GOT3 (cell line): Measurements from ENCODE around the gene CATSPER4.
"Not testable (repeated sequence)": the region's sequence is repeated elsewhere in the genome, so short reads cannot be mapped to it uniquely, and the experiment has no call there.

Experiments used
- DNase-seq: peaks from one replicate; lab custom pipeline; 2025; ENCODE audit warnings: mixed read lengths; lab: John Stamatoyannopoulos, UW

The CATSPER4 gene

DNA sequence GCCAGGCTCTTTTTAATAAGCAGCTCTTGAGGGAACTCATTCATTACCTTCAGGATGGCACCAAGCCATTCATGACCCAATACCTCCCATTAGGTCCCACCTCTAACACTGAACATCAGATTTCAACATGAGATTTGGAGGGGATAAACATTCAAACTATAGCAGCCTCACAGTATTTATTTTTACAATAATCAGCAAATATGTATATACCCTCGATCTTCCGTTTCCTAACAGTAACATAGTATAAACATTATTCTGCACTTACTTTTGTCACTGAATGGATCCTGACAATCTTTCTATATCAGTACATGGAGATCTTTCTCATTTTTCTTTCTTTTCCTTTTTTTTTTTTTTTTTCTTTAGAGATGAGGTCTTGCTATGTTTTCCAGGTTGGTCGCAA is 5.4 kb downstream of the CATSPER4 start:
- DNase-seq, result no peak

DNA sequence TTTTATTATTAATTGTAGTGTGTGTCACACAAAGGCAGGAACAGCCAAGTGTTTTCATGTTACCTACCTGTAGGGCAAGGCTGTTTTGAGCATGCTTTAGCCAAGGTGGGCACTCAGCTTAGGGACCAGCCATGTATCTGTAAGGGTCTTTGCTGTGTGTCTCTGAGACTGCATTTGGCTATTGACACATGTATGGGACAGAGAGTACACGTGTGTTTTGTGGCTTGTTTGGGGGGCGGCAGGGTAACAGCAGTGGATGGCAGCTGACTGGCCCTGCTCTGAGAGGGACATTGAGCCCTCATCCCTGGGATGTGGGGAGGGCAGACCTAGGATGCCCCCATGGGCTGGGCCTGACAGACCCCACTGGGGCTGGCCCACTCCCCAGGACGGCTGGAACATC is 6.9 kb downstream of the CATSPER4 start:
- no peak for DNase-seq

DNA sequence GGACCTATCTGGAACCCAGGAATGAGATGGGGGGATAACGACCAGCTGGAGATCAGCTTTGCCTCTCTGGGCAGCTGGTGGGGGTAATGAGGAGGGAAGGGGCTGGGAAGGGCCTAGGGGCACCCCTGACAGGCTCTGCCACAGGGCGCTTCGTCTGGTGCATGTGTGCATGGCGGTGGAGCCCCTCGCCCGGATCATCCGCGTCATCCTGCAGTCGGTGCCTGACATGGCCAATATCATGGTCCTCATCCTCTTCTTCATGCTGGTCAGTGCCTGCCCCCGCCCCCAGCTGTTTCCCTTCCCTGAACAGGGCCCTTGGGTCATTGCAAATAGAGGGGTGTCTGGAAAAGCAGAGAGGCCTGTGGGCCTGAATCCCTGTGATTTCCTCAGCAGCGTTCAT is 7.4 kb downstream of the CATSPER4 start:
- DNase-seq, result no peak

DNA sequence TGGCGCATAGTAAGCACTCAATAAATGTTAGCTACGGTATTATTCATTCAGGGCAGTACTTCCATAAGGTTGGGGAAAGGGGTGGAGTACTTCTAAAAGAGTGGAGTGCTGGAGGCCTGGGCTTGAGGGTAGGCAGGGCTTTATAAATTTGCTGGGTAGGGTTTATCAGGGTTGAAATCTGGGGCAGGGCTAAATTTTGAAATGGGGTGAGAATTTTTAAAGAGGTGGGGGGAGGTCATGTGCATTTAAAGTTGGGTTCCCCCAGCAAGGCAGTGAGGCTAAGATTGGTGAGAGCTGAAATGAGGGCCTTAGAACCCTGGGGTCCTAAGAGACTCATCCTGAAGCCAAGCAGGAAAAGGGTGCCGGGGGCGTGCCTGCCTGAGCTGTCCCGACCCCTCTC is 10.0 kb downstream of the CATSPER4 start:
- no peak for DNase-seq

DNA sequence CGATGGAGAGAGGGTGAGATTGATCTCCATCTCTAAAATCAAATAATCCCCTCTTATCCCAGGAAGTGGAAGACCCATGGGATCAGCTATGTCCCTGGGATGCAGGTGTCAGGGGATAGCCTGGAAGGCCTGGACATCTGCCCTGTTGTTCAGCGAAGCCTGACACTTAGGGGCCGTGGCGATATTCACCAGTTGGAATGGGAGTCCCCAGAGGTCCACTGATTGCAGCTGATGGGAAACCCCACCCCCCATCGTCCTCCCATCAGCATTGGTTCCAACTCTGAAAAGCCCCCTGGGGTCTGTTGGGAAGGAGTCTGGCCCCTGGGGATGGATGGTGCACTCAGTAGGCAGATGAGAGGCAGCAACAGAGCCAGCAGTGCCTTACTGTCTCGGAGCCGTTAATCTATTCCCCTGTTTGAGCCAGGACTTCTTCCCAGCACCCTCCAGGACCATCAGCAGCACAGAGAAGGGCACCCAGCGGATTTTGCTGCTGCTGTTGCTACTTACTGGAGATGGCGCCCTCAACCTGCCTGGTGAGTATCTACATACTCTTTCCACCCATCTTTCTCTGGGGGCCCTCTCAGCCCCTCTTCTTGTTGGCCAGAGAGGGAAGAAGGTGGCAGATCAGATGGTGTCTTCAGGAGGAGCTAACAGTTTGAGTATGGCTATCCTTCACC is 13.4 kb downstream of the CATSPER4 start:
- no peak for DNase-seq

DNA sequence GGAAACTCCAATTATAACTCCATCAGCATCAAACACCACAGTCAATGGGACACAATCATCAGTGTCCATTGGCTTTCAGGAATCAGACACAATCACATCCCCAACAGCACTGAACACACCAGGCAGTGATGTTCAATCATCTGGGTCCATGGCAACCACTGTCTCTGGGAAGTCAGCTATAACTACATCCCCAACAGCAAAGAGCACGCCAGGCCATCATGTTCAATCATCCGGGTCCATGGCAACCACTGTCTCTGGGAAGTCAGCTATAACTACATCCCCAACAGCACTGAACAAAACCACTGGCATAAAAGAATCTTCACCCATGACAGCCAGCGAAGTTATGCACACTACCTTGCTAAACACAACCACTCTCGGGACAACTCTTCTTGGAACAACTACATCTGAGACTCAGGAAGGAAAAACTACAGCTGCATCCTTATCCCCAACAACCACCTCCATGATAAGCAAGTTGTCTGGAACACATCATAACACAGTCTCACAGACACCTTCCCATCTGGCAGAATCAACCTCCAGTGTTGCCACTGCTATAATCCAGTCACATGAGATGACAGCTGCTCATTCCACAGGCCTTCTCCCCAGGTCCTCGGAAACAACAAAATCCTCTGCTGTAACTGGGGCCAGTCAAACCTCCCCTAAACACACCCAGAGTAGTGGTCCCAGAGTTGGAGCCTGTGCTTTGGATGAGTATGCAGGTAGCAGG is 19.9 kb downstream of the CATSPER4 start:
- no peak for DNase-seq

DNA sequence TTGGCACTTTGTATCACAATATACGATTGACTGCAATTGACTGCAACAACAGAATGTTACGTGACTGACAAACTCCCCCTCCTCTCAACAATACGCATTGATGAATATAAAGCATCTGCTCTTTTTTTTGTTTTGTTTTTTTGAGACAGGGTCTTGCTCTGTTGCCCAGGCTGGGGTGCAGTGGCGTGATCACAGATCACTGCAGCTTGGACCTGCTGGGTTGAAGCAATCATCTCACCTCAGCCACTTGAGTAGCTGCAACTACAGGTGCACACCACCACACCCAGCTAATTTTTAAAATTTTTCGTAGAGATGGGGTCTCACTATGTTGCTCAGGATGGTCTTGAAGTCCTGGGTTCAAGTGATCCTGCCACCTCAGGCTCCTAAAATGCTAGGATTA is 22.3 kb downstream of the CATSPER4 start:
- DNase-seq, result no peak

DNA sequence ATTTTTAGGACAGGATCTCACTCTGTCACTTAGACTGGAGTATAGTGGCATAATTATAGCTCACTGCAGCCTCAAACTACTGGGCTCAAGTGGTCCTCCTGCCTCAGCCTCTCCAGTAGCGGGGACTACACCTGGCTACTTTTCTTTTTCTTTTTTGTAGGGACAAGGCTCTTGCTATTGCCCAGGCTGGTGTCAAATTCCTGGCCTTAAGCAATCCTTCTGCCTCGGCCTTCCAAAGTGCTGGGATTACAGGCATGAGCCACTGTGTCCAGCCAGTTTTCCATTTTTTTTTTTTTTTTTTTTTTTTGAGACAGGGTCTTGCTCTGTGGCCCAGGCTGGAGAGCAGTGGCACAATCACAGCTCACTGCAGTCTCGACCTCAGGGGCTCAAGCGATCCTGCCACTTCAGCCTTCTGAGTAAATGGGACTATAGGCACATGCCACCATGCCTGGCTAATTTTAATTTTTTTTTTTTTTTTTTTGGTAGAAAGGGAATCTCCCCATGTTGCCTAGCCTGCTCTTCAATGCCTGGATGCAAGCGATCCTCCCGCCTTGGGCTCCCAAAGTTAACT is 23.0 kb downstream of the CATSPER4 start:
- DNase-seq, result no peak

DNA sequence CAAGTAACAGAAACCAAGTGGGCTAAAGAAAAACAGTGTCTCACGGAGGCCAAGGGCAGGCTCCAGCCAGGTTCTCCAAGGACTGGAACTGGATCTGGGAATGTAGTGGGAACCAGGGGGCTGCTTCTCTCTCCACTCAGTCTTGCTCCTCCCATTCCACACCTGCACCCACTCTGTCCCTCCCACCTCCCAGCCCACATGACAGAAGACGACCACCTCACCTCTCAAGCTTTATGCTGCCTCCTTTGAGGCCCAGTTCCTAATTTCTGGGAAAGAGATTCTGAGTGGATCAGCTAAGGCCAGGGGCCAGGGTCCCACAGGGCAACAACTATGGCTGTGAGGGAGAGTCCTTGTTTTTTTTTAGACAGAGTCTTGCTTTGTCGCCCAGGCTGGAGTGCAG is 24.8 kb downstream of the CATSPER4 start:
- no peak for DNase-seq

DNA sequence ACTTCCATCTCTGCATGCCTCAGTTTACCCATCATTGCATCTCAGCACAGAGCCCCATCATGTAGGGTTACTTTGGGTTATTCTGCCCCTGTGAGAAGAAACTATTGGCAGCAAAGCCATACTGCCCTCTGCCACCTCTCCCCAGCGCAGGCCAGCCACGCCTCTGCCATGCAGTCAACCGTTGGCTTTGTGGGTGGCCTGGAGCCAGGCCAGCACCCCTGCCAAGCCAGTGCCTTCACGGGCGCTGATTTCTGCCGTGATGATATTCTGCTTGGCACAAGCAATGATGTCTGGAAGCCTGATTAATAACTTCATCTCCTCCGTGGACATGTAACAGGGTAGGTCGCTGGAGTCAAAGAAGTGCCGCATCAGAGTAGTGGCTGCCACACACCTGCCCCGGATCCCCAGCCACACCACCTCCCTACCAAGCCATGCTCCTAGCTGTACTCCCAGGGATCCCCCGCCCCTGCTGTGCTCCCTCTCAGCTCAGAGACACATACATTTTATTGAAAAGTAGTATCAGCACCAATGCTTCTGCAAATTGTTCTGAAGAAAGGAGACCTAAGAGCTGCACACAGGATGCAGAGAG is 28.6 kb downstream of the CATSPER4 start:
- no peak for DNase-seq

DNA sequence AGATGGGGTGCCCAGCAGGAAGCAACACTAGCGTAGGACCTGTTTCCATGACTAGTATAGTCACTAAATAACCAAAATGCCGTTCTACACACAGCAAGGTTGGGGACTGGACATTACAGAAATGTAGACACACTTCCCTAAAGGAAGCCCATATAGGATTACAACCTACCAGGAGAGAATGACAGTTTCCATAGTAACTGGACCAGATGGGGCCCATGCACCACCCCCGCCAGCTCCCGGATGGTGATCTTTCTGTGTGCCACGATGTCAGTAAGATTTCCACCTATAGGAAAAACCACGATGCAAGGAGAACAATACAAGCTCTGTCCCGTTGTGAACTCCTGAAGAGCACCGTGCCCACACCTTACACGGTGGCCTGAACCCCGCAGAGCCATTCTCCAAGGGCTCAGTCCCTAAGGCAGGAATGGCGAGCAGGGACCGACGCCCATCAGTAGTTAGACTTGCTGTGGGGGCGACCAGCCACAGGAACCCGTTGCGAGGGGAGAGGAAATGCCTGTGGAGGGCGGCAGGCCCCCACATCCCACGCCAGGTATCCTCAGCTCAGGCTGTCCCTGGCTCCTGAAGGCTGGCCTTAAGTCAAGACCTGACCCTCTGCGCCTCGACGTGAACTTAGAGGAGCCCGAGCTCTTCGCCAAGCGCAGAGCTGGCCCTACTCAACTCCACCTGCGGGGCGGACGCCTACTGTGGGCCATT is 30.0 kb downstream of the CATSPER4 start:
- DNase-seq, result no peak

DNA sequence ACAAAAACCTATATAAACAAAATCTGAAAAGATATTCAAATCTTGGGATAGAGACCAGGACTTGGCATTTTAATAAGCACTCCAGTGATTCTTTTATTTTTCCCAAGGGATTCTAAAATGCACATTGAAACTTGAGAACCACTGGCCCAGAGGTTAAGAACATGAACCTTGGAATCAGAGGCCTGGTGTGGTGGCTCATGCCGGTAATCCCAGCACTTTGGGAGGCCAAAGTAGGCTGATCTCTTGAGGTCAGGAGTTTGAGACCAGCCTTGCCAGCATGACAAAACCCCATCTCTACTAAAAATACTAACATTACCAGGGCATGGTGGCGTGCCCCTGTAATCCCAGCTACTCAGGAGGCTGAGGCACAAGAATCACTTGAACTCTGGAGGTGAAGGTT is 30.7 kb downstream of the CATSPER4 start:
- no peak for DNase-seq

DNA sequence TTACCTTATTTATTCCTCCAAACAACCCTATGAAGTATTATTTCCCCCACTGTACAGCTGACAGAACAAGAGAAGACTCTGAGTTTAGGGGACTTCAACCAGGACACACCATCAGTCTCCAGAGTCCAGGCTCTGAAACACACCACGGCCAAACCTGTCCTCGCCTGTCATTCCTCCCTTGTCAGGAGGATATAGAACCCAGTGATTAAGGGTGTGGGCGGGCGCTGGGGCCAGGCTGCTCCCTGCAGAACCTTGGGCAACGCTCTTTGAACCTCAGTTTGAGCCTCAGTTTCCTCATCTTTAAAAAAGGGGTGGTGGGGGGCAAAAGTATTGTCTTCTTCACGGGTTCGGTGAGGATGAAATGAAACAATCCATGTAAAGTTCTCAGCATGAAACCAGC is 34.2 kb downstream of the CATSPER4 start:
- DNase-seq, result no peak

DNA sequence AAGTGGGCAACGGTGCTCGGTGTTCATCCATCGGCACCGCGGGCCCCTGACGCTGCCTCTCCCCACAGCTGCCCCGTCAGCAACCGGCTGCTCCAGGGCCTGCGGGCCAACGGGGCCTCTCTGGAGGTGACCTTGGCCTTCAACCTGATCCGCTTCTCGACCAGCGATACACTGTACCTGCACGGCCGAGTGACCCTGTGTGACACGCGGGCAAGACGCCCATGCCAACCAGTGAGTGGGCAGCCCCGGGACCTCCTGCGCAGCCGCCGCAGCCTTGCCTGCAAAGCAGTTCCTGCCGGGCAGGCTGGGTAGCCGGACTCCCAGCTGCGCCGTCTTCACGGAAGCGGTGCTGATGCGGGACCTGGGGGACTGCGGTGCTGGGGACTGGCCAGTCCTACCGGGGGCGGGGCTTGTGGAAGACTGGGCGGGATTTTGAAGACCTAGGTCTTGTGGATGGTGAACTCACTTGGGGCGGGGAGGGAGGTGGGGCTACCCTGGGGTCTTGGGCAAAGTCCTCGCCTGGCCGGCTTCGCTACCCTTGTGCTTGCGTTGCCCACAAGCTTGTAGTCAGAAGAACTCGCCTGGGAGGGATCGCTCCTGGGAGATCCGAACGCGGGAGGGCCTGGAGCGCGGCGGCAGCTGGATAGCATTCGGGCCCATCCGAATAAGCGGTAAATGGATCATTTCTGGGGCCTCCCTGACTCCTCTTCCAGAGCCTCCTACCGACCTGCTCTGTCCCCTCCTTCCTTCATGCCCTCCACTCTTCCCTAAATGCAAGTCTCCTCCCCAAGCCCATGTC is 34.8 kb downstream of the CATSPER4 start:
- no peak for DNase-seq

DNA sequence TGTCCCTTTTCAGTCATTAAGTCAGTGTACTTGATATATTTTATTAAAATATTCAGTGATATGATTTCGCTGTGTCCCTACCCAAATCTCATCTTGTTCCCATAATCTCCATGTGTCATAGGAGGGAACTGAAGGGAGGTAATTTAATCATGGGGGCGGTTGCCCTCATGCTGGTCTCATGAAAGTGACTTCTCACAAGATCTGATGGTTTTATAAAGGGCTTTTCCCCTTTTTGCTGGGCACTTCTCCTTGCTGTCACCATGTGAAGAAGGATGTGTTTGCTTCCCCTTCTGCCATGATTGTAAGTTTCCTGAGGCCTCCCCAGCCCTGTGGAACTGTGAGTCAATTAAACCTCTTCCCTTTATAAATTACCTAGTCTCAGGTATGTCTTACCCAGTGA is 40.3 kb downstream of the CATSPER4 start:
- not testable (repeated sequence) for DNase-seq

DNA sequence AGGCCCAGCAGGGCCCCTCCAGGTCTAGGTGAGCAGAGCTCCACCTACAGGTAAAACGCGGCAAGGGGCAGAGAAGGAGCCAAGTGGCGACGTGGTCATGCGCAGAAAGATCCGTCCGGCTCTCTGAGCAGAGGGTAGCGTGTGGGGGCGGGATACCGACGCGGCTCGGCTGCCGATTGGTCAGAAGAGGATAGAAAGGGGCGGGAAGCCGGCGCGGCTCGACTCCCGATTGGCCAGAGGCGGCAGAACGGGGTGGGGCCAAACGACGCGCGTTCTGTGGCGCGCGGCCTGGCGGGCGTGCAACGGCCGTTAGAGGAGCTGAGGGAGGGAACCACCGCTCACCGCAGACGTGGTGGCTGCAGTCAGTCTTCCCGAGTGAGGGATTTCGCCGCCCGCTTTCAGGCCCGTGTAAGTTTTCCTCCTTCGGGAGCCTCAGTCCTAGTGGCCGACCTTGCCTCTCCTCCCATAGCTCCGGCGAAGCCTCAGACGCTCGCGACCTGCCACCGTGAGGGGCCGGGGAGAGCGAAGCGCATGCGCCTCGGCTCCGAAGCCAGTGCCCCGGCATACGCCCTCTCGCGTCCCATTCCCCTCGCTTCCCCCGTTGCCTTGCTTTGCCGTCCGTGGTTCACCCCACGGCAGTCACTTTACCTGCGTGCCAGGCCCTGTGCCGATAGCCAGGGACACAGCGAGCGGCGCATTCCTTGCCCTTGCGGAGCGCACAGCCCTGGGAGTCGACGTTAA is 43.7 kb downstream of the CATSPER4 start, which contains the start of gene CEP85:
Gene CEP85 (plus strand): TSS at position 298 of the 741 bp plus-strand sequence. CDS start 5,584 bp downstream, outside the sequence.
- DNase-seq, result peak; percentile 89

DNA sequence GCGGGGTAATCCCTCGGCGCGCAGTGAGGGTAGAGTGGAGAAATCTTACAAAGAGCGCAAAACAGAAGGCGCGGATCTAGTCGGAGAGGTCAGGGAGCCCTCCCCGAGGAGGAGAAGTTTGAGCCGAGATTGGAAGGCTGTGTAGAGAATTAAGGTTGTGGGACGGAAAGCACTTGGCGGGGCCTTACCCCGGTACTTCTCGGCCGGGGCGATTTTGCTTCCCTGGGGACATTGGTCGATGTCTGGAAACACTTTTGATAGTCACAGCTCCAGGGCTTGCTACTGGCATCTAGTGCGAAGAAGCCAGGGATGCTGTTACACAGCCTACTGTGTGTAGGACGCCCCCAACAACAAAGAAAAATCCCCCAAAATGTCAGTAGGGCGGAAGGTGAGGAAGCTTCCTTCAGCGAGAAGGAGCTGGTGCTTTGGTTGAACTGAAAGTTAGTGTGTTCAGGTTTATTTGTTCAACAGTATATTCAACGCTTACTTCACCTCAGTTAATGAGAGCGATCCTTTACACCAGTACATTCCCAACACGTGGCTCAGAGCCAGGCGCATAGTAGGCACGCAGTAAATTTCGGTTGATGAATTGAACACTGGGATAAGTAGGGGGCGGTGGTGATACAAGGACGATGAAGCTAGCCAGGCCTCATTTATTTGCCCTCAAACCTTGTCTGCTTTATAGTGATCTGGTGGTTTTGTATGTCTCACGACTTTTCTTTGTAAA is 44.4 kb downstream of the CATSPER4 start:
- no peak for DNase-seq

DNA sequence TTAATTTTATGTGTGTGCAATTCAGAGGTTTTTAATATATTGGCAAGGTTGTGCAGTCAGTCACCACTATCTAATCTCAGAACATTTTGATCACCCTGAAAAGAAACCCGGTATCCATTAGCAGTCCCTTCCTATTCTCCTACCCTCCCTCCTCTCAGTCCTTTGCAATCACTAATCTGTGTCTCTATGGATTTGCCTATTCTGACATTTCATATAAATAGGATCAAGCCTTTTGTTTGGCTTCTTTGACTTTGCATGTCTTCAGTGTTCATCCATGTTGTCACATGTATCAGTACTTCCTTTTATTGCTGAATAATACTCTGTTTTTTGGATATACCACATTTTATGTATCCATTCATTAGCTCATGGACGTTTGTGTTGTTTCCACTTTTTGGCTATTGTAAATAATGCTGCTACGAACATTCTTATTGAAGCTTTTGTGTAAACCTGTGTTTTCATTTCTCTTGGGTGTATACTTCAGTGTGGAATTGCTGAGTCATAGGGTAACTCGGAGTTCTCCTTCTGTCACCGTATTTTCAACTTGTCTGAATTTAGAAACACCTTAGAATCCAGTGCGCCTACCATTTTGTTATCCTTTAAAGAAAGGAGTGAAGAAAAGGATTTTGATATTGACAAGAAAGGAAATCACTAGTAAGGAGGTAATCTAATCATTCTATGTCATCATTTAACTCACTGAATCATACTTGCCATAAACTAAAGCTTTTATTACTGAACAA is 47.0 kb downstream of the CATSPER4 start:
- DNase-seq, result no peak

DNA sequence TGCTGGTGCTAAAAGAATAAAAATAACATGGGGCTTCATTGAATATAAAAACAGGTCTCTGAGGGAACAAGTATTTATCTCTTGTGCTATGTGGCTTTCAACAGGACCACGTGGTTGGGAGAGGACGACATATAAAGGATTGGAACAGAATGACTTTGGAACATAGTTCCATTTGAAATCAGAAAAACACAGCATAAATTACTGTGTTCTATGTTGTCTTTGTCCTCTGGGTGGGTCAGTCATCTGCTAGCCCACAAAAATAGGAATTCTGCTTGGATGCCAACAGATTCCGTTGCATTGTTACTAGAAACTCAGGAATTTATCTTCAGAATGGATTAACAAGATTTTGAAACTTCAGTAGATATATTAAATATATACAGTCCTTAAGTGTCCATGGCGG is 49.5 kb downstream of the CATSPER4 start:
- no peak for DNase-seq
